Hematopoietic multipotent progenitor cell treated with erythropoietin and hydrocortisone succinate and interleukin-3 and kit ligand, for 6 days (in vitro differentiated cells): Measurements from ENCODE around the gene CIAO3.

Source experiments
- DNase-seq: peaks from one replicate; pipeline ENCODE4 v3.0.0-alpha.2; 2015

The CIAO3 gene

GRCh38 chr16:687499-687898 lies 53.3 kb downstream of the CIAO3 start:
- DNase-seq: no peak

- no peak for DNase-seq
Observed at GRCh38 chr16:686459-687260, 54.1 kb downstream of the CIAO3 start.

GRCh38 chr16:685967-686366 lies 54.8 kb downstream of the CIAO3 start:
- DNase-seq: peak; percentile 74

GRCh38 chr16:684961-685696 lies 55.7 kb downstream of the CIAO3 start:
- no peak for DNase-seq

GRCh38 chr16:684071-684794 lies 56.6 kb downstream of the CIAO3 start, which contains the start of gene JMJD8:
TSS of gene JMJD8 (minus strand) at chr16:684334. CDS start at chr16:684319, 15 bp downstream.
- DNase-seq: peak; percentile 98

GRCh38 chr16:683396-684070 lies 57.3 kb downstream of the CIAO3 start:
- DNase-seq: peak; percentile 36

- no peak for DNase-seq
Observed at GRCh38 chr16:682493-683395, 58.1 kb downstream of the CIAO3 start.

- no peak for DNase-seq
Observed at GRCh38 chr16:681746-682427, 58.9 kb downstream of the CIAO3 start.

- DNase-seq: peak; percentile 68
Observed at GRCh38 chr16:680967-681745, 59.6 kb downstream of the CIAO3 start.

GRCh38 chr16:680625-680945 lies 60.2 kb downstream of the CIAO3 start:
- DNase-seq: no peak

- DNase-seq: peak; percentile 93
Observed at GRCh38 chr16:679814-680624, 60.8 kb downstream of the CIAO3 start, which contains the start of gene STUB1. TSS of gene STUB1 (plus strand) at chr16:680410. CDS start at chr16:680526, 116 bp downstream.
